ENCODE data around the gene FNBP1L.
A peak's percentile ranks its signal among the peaks of the same experiment; 100 is the strongest.

Gene FNBP1L

GRCh38 chr1:93447481-93448291 lies at the start of gene FNBP1L:
Gene FNBP1L (plus strand): TSS chr1:93448118. CDS start chr1:93448282, 164 bp downstream.
- Histone ChIP-seq H3K9ac (ENCODE audit: low read depth in 1 of 2, low read length in 2 of 2) (peak within 1 kb of the TSS; percentile 88 to 89), H3K27me3 (ENCODE audit: control insufficient read depth in 1 of 2, insufficient read depth in 2 of 2, low read length in 2 of 2) (no peaks in the 10 kb centered on the region), H3K4me1 (ENCODE audit: control insufficient read depth in 1 of 2, insufficient read depth in 2 of 2, low read length in 2 of 2) (peaks cover 8% of the 10 kb centered on the region in 2 donors), H3K27ac (ENCODE audit: low read depth, low read length) (peak within 1 kb of the TSS; percentile 94), H3K4me3 (ENCODE audit: low read depth in 1 of 2, low read length in 2 of 2) (peak within 1 kb of the TSS; percentile 85 to 90), H3K9me3 (ENCODE audit: control insufficient read depth in 1 of 2, low read length in 2 of 2) (no peaks in the 10 kb centered on the region), H3K36me3 (ENCODE audit: control insufficient read depth in 1 of 2, insufficient read depth in 2 of 2, low read length in 2 of 2) (no peaks in the 10 kb centered on the region)

DNA sequence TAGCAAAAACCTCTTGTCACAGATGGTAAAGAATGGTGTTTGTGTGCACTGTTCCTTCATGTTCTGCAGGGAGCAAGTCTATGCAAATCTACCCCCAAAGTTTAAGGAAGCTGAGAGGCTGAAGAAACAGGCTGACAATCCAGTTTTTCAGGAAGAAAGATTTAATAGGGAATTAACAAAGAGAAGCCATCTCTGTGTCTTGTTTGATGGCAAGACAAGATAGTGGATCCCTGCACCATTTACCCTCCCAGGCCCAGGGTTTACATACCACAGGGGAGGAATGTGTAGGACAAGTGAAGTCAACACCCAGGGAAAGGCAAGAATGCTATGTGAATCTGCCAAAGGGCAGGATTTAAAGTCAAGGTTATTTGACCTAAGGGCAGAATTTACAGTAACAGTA lies 48.1 kb upstream of the FNBP1L start:
- H3K9ac ChIP-seq (ENCODE audit: low read depth in 1 of 2, low read length in 2 of 2): no peak overlapping the region
- no peaks in the 10 kb centered on the region for H3K9me3 ChIP-seq (ENCODE audit: control insufficient read depth in 1 of 2, low read length in 2 of 2)

GRCh38 chr1:93408203-93408602 lies 39.7 kb upstream of the FNBP1L start:
- Histone ChIP-seq H3K4me1 (ENCODE audit: control insufficient read depth in 1 of 2, insufficient read depth in 2 of 2, low read length in 2 of 2) (no peaks in the 10 kb centered on the region), H3K27ac (ENCODE audit: low read depth, low read length) (no peak overlapping the region), H3K27me3 (ENCODE audit: control insufficient read depth in 1 of 2, insufficient read depth in 2 of 2, low read length in 2 of 2) (no peaks in the 10 kb centered on the region), H3K4me3 (ENCODE audit: low read depth in 1 of 2, low read length in 2 of 2) (no peak overlapping the region), H3K9me3 (ENCODE audit: control insufficient read depth in 1 of 2, low read length in 2 of 2) (no peaks in the 10 kb centered on the region), H3K36me3 (ENCODE audit: control insufficient read depth in 1 of 2, insufficient read depth in 2 of 2, low read length in 2 of 2) (no peaks in the 10 kb centered on the region), H3K9ac (ENCODE audit: low read depth in 1 of 2, low read length in 2 of 2) (no peak overlapping the region)

More for the DNA sequence above, 48.1 kb upstream of the FNBP1L start:
- no peaks in the 10 kb centered on the region for H3K36me3 ChIP-seq (ENCODE audit: control insufficient read depth in 1 of 2, insufficient read depth in 2 of 2, low read length in 2 of 2)
- no peaks in the 10 kb centered on the region for H3K27me3 ChIP-seq (ENCODE audit: control insufficient read depth in 1 of 2, insufficient read depth in 2 of 2, low read length in 2 of 2)
- no peak overlapping the region for H3K4me3 ChIP-seq (ENCODE audit: low read depth in 1 of 2, low read length in 2 of 2)
- no peaks in the 10 kb centered on the region for H3K4me1 ChIP-seq (ENCODE audit: control insufficient read depth in 1 of 2, insufficient read depth in 2 of 2, low read length in 2 of 2)
- H3K27ac ChIP-seq (ENCODE audit: low read depth, low read length): no peak overlapping the region

GRCh38 chr1:93411000-93411399 lies 36.9 kb upstream of the FNBP1L start:
- Histone ChIP-seq H3K4me3 (ENCODE audit: low read depth in 1 of 2, low read length in 2 of 2) (no peak overlapping the region), H3K36me3 (ENCODE audit: control insufficient read depth in 1 of 2, insufficient read depth in 2 of 2, low read length in 2 of 2) (no peaks in the 10 kb centered on the region)

GRCh38 chr1:93414749-93415148 lies 33.2 kb upstream of the FNBP1L start:
- Histone ChIP-seq H3K36me3 (ENCODE audit: control insufficient read depth in 1 of 2, insufficient read depth in 2 of 2, low read length in 2 of 2) (no peaks in the 10 kb centered on the region), H3K9me3 (ENCODE audit: control insufficient read depth in 1 of 2, low read length in 2 of 2) (no peaks in the 10 kb centered on the region), H3K4me1 (ENCODE audit: control insufficient read depth in 1 of 2, insufficient read depth in 2 of 2, low read length in 2 of 2) (no peaks in the 10 kb centered on the region), H3K27me3 (ENCODE audit: control insufficient read depth in 1 of 2, insufficient read depth in 2 of 2, low read length in 2 of 2) (no peaks in the 10 kb centered on the region), H3K27ac (ENCODE audit: low read depth, low read length) (no peak overlapping the region), H3K9ac (ENCODE audit: low read depth in 1 of 2, low read length in 2 of 2) (no peak overlapping the region), H3K4me3 (ENCODE audit: low read depth in 1 of 2, low read length in 2 of 2) (no peak overlapping the region)

More at GRCh38 chr1:93411000-93411399, 36.9 kb upstream of the FNBP1L start:
- no peaks in the 10 kb centered on the region for H3K27me3 ChIP-seq (ENCODE audit: control insufficient read depth in 1 of 2, insufficient read depth in 2 of 2, low read length in 2 of 2)
- no peaks in the 10 kb centered on the region for H3K4me1 ChIP-seq (ENCODE audit: control insufficient read depth in 1 of 2, insufficient read depth in 2 of 2, low read length in 2 of 2)
- no peaks in the 10 kb centered on the region for H3K9me3 ChIP-seq (ENCODE audit: control insufficient read depth in 1 of 2, low read length in 2 of 2)
- no peak overlapping the region for H3K9ac ChIP-seq (ENCODE audit: low read depth in 1 of 2, low read length in 2 of 2)
- no peak overlapping the region for H3K27ac ChIP-seq (ENCODE audit: low read depth, low read length)

GRCh38 chr1:93415296-93415695 lies 32.6 kb upstream of the FNBP1L start:
- Histone ChIP-seq H3K27me3 (ENCODE audit: control insufficient read depth in 1 of 2, insufficient read depth in 2 of 2, low read length in 2 of 2) (no peaks in the 10 kb centered on the region), H3K9me3 (ENCODE audit: control insufficient read depth in 1 of 2, low read length in 2 of 2) (no peaks in the 10 kb centered on the region), H3K27ac (ENCODE audit: low read depth, low read length) (no peak overlapping the region), H3K4me3 (ENCODE audit: low read depth in 1 of 2, low read length in 2 of 2) (no peak overlapping the region), H3K4me1 (ENCODE audit: control insufficient read depth in 1 of 2, insufficient read depth in 2 of 2, low read length in 2 of 2) (no peaks in the 10 kb centered on the region), H3K36me3 (ENCODE audit: control insufficient read depth in 1 of 2, insufficient read depth in 2 of 2, low read length in 2 of 2) (no peaks in the 10 kb centered on the region), H3K9ac (ENCODE audit: low read depth in 1 of 2, low read length in 2 of 2) (no peak overlapping the region)

DNA sequence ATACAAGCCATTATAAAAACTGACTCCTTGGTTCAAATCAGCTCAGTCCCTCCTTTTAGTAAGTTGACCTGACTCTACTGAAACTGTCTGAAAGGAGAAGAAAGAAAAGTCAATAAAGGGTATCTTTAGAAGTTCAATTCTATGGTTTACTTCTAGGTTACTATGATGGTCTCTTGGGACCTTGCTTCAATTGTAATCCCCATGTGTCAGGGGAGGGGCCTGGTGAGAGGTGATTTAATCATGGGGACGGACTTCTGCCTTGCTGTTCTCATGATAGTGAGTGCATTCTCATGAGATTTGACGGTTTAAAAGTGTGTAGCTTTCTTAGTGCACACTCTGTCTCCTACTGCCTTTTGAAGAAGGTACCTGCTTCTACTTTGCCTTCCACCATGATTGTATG lies 31.7 kb upstream of the FNBP1L start:
- H3K4me1 ChIP-seq (ENCODE audit: control insufficient read depth in 1 of 2, insufficient read depth in 2 of 2, low read length in 2 of 2): no peaks in the 10 kb centered on the region
- no peaks in the 10 kb centered on the region for H3K27me3 ChIP-seq (ENCODE audit: control insufficient read depth in 1 of 2, insufficient read depth in 2 of 2, low read length in 2 of 2)
- no peak overlapping the region for H3K9ac ChIP-seq (ENCODE audit: low read depth in 1 of 2, low read length in 2 of 2)
- no peak overlapping the region for H3K27ac ChIP-seq (ENCODE audit: low read depth, low read length)
- H3K4me3 ChIP-seq (ENCODE audit: low read depth in 1 of 2, low read length in 2 of 2): no peak overlapping the region
- no peaks in the 10 kb centered on the region for H3K36me3 ChIP-seq (ENCODE audit: control insufficient read depth in 1 of 2, insufficient read depth in 2 of 2, low read length in 2 of 2)
- no peaks in the 10 kb centered on the region for H3K9me3 ChIP-seq (ENCODE audit: control insufficient read depth in 1 of 2, low read length in 2 of 2)

DNA sequence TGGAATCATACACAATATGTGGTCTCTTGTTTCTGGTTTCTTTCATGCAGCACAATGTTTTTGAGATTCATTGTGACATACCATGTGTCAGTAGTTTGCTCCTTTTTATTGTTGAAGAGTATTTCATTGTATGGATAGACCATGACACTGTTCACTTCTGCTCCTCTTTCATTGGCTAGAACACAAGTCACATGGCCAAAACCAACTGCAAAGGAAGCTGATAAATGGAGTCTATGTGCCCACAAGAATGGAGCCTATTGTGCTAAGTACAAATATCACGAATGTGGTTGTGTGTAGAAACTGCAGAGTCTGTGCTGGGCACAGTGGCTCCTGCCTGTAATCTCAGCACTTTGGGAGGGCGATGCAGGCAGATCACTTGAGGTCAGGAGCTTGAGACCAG lies 28.6 kb upstream of the FNBP1L start:
- H3K4me1 ChIP-seq (ENCODE audit: control insufficient read depth in 1 of 2, insufficient read depth in 2 of 2, low read length in 2 of 2): no peaks in the 10 kb centered on the region
- no peaks in the 10 kb centered on the region for H3K36me3 ChIP-seq (ENCODE audit: control insufficient read depth in 1 of 2, insufficient read depth in 2 of 2, low read length in 2 of 2)

DNA sequence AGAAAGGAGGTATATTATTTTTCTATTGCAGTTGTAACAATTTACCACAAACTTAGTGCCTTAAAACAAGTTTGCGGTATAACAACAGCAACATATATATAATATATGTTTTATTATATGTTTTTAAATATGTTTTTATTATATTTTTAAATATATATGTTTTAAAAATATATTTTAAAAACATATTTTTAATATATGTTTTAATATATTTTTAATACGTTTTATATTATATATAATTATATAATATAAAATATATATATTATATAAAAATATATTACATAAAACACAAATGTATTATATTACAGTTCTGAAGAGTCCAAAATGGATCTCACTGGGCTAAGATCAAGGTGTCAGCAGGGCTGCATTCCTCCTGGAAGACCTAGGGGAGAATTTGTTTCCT lies 27.5 kb upstream of the FNBP1L start:
- Histone ChIP-seq H3K9me3 (ENCODE audit: control insufficient read depth in 1 of 2, low read length in 2 of 2) (no peaks in the 10 kb centered on the region), H3K4me1 (ENCODE audit: control insufficient read depth in 1 of 2, insufficient read depth in 2 of 2, low read length in 2 of 2) (no peaks in the 10 kb centered on the region), H3K9ac (ENCODE audit: low read depth in 1 of 2, low read length in 2 of 2) (no peak overlapping the region), H3K27me3 (ENCODE audit: control insufficient read depth in 1 of 2, insufficient read depth in 2 of 2, low read length in 2 of 2) (no peaks in the 10 kb centered on the region), H3K4me3 (ENCODE audit: low read depth in 1 of 2, low read length in 2 of 2) (no peak overlapping the region), H3K36me3 (ENCODE audit: control insufficient read depth in 1 of 2, insufficient read depth in 2 of 2, low read length in 2 of 2) (no peaks in the 10 kb centered on the region), H3K27ac (ENCODE audit: low read depth, low read length) (no peak overlapping the region)

More for the DNA sequence above, 28.6 kb upstream of the FNBP1L start:
- H3K9me3 ChIP-seq (ENCODE audit: control insufficient read depth in 1 of 2, low read length in 2 of 2): no peaks in the 10 kb centered on the region
- no peak overlapping the region for H3K4me3 ChIP-seq (ENCODE audit: low read depth in 1 of 2, low read length in 2 of 2)
- H3K27me3 ChIP-seq (ENCODE audit: control insufficient read depth in 1 of 2, insufficient read depth in 2 of 2, low read length in 2 of 2): no peaks in the 10 kb centered on the region
- no peak overlapping the region for H3K9ac ChIP-seq (ENCODE audit: low read depth in 1 of 2, low read length in 2 of 2)
- H3K27ac ChIP-seq (ENCODE audit: low read depth, low read length): no peak overlapping the region

DNA sequence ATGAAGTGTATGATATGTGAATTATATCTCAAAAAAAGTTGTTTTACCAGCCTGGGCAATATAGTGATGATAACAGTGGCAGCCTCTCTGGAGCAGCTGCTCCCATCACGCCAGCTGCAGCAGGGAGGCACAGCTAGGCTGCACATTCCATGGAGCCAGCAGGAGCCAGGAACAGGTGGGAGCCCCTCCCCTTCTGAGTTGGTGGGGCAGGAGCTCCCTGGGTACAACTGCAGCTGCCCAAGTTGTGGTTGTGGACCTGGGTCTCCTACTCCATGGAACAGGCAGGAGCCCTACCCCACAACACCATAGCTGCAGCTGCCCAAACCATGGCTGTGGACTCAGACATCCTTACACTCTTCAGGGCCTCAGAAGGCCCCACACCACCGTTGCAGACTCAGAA lies 21.7 kb upstream of the FNBP1L start:
- Histone ChIP-seq H3K9ac (ENCODE audit: low read depth in 1 of 2, low read length in 2 of 2) (no peak overlapping the region), H3K4me1 (ENCODE audit: control insufficient read depth in 1 of 2, insufficient read depth in 2 of 2, low read length in 2 of 2) (no peaks in the 10 kb centered on the region), H3K27ac (ENCODE audit: low read depth, low read length) (no peak overlapping the region), H3K27me3 (ENCODE audit: control insufficient read depth in 1 of 2, insufficient read depth in 2 of 2, low read length in 2 of 2) (no peaks in the 10 kb centered on the region), H3K4me3 (ENCODE audit: low read depth in 1 of 2, low read length in 2 of 2) (no peak overlapping the region), H3K36me3 (ENCODE audit: control insufficient read depth in 1 of 2, insufficient read depth in 2 of 2, low read length in 2 of 2) (no peaks in the 10 kb centered on the region), H3K9me3 (ENCODE audit: control insufficient read depth in 1 of 2, low read length in 2 of 2) (no peaks in the 10 kb centered on the region)

All from duodenal mucosa (tissue), 2 donors.